NCI-H345 treated with DMSO at 0.1 percent for 48 hours (cell line): ENCODE measurements around the gene TOR1AIP1.
A peak's percentile ranks its signal among the peaks of the same experiment; 100 is the strongest.
"Not testable (repeated sequence)": the region's sequence is repeated elsewhere in the genome, so short reads cannot be mapped to it uniquely, and the experiment has no call there.

ENCODE experiments used
- DNase-seq: peaks from one replicate; lab custom pipeline; 2025; ENCODE audit not compliant: unreplicated experiment; lab: John Stamatoyannopoulos, UW

Gene TOR1AIP1, protein sequence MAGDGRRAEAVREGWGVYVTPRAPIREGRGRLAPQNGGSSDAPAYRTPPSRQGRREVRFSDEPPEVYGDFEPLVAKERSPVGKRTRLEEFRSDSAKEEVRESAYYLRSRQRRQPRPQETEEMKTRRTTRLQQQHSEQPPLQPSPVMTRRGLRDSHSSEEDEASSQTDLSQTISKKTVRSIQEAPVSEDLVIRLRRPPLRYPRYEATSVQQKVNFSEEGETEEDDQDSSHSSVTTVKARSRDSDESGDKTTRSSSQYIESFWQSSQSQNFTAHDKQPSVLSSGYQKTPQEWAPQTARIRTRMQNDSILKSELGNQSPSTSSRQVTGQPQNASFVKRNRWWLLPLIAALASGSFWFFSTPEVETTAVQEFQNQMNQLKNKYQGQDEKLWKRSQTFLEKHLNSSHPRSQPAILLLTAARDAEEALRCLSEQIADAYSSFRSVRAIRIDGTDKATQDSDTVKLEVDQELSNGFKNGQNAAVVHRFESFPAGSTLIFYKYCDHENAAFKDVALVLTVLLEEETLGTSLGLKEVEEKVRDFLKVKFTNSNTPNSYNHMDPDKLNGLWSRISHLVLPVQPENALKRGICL

DNA sequence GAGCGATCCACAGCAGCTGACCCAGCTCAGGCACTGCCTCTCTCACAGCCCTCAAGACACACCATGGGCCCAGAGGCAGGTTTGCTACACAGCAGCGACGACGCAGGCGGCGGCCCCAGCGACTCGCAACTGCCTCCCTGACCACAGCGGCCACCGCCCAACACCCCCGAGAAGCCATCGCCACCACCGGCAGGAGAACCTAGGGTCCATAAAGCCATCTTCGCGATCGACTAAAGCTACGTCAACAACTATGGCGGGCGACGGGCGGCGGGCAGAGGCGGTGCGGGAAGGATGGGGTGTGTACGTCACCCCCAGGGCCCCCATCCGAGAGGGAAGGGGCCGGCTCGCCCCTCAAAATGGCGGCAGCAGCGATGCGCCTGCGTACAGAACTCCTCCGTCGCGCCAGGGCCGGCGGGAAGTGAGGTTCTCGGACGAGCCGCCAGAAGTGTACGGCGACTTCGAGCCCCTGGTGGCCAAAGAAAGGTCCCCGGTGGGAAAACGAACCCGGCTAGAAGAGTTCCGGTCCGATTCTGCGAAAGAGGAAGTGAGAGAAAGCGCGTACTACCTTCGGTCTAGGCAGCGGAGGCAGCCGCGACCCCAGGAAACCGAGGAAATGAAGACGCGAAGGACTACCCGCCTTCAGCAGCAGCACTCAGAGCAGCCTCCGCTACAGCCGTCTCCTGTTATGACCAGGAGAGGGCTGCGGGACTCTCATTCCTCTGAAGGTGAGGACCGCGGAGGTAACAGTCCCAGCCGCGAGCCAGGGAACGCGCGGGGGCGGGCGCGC, at the start of gene TOR1AIP1:
Gene TOR1AIP1 (plus strand): TSS at position 33 of the 787 bp plus-strand sequence. CDS start 218 bp downstream, at position 251.
- peak; percentile 97 for DNase-seq

DNA sequence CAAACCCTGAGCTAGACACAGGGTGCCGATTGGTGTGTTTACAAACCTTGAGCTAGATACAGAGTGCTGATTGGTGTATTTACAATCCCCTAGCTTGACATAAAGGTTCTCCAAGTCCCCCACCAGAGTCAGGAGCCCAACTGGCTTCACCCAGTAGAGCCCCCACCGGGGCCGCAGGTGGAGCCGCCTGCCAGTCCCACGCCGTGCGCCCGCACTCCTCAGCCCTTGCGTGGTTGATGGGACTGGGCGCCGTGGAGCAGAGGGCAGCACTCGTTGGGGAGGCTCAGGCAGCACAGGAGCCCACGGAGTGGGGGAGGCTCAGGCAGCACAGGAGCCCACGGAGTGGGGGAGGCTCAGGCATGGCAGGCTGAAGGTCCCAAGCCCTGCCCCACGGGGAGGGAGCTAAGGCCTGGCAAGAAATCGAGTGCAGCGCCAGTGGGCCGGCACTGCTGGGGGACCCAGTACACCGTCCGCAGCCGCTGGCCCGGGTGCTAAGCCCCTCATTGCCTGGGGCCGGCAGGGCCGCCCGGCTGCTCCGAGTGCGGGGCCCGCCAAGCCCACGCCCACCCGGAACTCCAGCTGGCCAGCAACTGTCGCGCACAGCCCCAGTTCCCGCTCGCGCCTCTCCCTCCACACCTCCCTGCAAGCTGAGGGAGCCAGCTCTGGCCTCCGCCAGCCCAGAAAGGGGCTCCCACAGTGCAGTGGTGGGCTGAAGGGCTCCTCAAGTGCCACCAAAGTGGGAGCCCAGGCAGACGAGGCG, 45.2 kb upstream of the TOR1AIP1 start:
- DNase-seq: not testable (repeated sequence)

DNA sequence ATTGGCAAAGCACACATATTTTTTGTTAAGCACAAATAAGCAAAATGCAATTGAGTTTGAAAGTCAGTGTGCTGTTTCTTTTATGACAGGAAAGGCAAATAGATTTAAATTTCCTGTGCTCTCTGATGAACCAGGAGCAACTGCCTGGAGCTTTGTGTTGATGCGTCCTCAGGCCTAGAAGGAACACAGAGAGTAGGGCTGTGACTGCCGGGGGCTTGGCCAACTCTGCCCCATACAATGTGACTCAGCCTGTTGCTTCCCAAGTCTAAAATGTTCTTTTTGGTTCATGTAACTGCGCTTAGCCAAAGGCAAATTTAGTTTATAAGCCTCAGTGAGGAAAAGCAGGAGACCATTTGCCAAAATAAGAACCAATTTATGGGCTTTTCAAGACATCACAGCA, 42.0 kb upstream of the TOR1AIP1 start:
- DNase-seq: no peak

DNA sequence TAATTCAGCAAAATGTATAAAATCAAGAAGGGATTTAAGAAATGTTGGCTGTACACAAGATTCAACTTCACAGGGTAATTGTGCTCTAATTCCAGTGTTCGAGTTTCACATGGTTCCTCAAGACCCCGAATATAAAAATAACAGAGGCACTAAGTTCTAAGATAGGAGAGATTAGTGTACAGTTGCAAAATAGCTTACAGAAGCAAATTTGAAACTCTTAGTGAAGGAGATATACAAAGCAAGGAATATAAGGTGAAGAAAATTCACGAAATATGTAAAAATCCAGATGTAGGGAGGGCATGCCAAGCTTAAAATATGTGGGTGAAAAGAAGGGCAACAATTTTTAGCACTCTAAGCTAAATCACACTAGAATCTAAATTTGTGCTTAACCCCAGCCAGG, 33.9 kb upstream of the TOR1AIP1 start:
- DNase-seq: no peak

DNA sequence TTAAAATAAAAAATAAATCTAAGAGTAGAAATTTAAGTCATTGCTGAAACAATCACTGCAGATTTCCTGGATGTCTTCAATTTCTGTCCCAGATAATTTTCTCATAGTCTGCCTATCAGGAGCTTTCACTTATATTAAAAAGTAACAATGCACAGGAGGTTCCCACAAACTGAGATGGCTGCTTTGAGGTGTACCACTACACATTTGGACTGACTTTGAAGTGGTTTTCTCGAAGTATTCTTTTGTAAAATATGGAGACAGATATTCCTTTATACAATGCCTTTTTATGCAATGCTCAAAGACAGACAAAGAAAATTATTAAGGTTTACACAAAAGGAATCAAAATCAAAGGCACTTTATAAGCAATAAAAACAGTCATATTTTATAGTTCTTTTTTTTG, 29.0 kb upstream of the TOR1AIP1 start:
- no peak for DNase-seq

DNA sequence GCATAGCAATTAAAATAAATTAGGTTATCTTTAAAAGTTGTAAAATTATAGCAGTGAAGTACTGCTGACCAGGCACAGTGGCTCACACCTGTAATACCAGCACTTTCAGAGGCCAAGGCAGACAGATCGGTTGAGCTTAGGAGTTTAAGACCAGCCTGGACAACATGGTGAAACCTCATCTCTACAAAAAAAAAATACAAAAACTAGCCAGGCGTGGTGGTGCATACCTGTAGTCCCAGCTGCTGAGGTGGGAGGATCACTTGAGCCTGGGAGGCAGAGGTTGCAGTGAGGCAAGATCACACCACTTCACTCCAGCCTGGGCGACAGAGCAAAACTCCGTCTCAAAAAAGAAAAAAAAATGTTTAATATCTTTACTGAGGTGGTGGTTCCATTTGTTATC, 26.3 kb upstream of the TOR1AIP1 start:
- not testable (repeated sequence) for DNase-seq

DNA sequence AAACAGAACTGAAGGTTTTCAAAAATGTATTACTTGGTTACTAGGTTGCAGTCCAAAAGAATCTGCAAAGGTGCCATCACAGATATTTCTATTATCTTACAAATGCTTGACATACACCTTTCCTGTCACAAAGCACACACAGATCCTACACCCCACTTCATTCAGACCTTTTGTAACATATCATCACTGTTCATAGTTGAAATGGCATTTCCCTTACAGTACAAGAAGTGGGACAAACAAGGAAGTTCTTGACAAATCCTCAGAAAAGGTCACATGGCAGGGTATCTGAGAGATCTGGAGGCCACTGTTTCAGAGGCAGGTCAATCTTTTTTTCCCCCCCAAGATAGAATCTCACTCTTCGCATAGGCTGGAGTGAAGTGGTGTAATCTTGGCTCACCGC, 25.8 kb upstream of the TOR1AIP1 start:
- DNase-seq: no peak

DNA sequence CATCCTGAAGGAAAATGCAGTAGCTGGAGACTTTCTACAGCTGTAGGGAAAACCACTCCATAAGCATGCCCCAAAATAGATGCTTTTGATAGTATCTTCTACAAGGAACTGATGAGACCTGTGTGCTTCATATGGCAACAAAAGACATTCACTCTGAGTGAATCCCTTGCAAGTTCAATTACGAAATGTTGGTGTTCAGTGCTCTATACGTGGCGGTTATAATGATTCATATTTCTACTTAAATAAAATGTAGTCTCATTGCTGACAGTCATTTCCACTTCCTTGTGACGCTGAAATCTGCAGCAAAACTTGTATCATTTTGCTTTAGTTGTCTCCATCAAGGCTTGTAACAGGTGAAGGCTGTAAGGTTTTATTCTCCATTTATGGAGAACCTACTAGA, 25.1 kb upstream of the TOR1AIP1 start:
- no peak for DNase-seq

DNA sequence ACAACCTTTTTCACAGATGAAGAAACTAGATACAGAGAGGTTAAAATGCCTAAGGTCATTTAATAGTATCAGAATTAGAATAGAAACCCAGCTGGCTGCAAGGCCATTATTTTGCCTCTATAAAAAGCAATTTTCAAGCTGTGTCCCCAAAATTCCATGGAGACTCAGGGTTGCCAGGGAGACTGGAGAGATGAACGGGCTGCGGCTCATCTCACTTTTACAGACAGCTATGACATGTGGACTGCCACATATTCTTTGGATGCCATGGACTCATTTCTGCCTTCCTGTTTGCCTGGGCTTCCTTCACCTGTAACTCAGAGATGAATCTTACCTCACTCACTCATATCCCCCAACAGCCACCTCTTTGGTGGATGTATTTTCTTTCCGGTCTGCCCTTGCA, 21.4 kb upstream of the TOR1AIP1 start:
- no peak for DNase-seq

DNA sequence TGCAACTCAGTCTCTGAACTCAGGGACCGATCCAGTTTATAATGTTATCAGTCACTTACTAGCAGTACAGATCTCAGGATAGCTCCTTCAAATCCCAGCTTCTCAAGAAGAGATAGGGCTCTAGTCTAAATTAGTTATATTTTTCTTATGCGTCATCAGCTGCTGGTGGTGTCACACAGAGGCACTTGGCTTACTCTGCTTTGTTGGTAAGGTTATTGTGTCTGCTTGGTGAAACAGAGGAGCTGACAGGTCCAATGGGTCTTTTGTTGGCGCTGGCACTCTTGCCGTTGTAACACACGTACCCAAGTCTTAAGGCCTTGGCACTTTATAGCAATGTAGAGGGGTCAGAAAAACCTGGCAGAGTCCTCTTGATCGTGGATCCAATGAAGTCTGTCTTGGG, 16.7 kb upstream of the TOR1AIP1 start:
- DNase-seq: no peak

DNA sequence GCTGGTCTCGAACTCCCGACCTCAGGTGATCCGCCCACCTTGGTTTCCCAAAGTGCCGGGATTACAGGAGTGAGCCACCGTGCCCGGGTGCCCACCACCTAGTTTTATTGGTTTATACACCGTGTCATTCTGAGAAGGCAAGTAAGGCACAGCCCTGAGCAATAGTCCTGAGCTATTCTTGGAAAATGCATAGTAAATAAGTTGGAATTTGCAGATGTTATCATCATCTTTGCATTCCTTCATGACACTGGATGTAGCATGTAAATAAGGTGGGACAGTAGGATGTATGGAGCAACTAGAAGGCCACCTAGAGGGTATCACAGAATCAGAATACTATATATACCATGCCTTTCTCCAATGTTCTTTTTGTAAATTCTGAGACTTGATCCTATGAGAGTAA, 15.5 kb upstream of the TOR1AIP1 start:
- DNase-seq: no peak

DNA sequence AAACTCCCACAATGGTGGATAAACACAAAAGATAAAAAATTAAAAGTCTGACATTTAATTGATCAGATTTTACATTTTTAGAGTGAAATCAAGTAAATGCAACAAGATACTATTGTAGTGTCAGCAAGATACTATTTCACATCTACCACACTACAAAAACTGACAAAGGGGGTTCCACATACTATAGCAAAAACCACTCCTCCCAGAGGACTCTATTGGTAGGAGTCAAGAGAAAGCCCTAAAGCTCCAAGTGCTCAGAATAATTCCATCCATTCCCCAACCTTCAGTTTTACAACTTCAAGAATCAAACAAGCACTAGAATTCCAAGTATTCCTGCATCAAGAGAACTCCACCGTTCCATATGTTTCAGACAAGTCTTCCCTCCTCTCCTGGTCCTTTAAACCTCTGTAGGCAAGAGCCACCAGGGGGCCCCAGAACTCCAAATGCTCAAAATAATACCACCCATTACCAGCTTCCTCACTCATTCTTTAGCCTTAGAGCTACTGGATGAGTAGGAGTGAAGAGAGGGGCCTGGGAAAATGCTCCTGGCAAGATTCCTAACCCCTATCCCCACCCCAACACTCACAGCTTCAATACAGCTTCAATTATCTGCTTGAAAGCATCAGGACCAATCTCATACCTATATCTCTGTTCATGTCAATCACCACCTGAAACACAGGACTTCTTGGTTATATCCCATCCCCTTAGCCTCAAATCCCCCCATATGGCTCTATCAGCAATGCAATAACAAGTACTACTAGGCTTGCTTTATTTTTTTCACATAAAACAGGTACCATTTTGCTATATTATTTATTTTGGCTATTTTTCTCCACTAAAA, 14.4 kb upstream of the TOR1AIP1 start:
- peak; percentile 22 for DNase-seq

DNA sequence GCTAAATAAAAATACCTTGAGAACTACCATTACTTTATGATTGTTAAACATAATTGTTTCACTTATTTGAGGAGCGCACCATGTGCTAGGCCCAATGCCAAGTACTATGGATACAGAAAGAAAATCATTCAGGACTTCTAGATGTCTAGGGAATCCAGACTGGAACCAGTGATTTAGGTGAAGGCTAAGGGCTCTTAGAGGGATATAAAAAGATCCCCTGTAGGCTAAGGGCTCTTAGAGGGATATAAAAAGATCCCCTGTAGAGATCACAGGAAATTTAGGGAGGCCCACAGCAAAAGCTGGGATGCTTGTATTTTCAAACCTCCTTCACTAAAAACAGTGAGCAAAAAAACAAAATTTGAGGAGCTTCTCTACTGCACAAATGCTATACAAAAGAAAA, 11.2 kb upstream of the TOR1AIP1 start:
- DNase-seq: peak; percentile 30

DNA sequence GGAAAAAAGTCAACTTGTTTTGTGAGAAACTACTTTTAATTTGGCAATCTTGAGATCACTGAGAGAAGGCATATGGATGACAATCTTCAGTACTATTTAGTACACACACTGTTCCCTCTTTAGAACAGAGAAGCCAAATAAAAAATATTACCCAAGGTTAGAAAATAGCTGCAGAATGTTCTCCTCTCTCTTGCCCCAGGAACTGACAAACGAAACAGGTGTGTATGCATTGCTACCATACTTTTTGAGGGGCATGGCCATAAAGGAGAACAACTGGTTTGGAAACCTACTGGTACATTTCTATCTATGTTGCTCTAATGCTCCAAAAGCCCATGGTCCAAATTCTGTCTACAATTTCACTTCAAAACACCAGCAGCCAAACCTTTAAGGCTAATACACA, 10.1 kb upstream of the TOR1AIP1 start:
- DNase-seq: no peak

DNA sequence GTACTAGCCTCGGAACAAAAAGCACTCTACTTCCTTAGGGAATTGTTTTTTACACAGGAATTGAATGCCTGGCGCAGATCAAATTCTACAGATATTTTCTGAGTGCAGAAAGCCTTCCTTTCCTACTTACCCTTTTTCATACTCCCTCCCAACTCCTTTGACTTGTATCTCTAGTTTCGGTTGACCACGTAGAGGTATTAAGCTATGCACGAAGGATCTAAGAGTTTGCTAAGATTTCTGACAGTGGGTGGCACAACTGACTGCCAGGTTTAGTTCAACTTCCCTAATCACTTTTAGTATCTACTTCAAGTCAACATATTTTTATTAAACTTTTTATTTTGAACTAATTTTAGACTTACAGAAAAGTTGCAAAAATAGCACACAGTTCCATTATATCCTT, 9.5 kb upstream of the TOR1AIP1 start:
- no peak for DNase-seq

DNA sequence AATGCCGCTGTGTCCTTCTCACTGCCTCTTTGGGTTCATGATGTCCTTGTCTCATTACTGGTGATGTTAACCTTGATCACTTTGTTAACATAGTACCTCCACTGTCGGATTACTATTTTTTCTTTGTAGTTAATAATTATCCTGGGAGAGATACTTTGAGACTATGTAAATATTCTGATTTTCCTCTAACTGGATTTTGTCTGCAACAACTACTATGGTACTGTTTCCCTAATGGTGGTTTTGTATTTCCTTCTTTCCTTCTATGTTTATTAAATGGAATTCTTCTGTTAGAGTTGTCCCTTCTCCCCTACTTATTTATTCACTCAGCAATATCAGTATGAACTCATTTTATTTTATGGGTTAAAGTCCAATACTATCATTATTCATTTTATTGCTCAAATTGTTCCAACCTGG, 8.6 kb upstream of the TOR1AIP1 start:
- DNase-seq: no peak

DNA sequence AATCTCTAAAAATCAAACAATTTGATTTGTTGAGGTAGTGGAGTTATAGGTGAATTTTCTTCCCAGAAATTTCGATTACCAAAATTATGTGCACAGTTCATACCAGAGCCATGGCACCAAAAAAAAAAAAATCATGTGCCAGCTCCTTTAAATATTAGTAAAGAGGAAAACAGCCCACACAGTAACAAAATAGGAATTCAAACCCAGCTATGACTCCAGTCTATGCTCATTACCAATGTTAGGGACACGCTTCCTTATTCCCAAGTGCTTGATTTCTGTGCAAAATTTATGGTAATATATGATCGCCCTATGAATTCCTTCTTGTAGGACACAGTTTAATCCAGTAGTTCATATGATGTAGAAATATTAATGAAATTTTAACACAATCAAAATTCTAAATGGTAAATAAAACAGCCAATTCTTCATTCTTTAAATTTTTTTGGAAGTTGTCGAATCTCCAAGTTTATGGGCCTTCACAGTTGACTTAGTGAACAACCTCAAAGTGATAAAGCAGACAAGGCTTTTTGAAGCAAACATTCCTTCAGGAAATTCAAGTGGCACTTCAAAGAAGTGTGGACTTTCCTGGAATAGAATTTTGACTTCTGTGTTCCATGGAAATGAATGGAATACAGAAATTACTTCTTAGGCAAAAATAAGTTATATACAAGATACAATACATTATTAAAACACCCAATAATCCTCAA, 6.3 kb upstream of the TOR1AIP1 start:
- DNase-seq: no peak

DNA sequence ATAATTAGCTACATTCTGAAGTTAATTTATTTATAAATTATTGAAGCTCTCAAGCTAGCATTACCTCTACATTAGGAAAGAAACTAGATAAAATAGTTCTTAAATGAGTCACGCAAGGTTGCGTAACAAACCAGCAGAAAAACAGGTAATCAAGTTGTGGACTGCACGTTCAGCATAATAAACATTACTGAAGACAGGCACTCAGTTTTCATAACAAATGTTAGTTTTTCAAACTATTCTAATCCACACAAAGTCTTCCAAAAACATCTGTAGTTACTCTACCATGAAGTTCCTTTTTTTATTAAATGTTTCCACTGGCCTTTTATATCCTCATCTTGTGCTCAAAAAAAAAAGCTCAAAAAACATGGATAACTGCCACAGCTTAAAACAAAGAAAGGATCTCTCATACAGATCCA, 5.8 kb upstream of the TOR1AIP1 start:
- DNase-seq: no peak

DNA sequence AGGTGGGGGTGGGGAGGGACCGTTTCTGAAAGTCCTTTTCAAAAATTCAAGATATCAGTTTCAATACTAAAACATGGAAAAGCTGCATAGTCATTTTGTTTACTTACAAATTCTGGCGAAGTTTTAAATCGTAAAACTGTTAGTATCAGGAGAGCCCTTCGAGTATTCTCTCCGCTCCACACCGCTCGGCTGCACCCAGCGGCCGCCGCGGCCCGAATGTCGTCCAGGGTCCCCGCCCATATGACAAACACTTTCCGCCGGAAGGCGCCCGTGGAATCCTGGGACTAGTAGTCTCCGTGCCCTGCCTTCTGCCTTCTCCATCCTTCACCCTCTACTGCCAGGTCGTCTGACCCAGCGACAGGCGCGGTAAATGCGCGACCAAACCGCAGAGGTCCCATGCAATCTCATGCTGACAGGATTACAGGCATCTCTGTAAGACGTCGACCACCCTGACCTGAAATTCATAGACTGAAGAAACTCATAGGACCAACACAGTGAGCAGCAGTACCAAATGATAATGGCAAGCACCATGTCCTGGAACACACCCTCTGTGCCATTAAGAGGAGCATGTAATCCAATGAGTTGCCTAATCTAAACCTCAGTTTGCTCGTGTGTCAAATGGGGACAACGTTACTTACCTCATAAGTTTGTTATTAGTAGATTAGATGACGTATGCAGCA, 4.4 kb upstream of the TOR1AIP1 start, which contains the start of gene TOR1AIP2:
Gene TOR1AIP2 (minus strand): TSS at position 218 of the 680 bp plus-strand sequence. CDS start 25,138 bp downstream, outside the sequence.
- peak; percentile 81 for DNase-seq
